ENCODE data around the gene TIAM2.

The TIAM2 gene

GRCh38 chr6:155284775-155285174, 289.7 kb downstream of the TIAM2 start:
- TF ChIP-seq CTCF (conservative IDR thresholded peaks at IDR 0.05) = no peak
- H3K27ac ChIP-seq = no peak overlapping the region

GRCh38 chr6:155287762-155288161, 292.6 kb downstream of the TIAM2 start:
- no peak for TF ChIP-seq CTCF (conservative IDR thresholded peaks at IDR 0.05)
- H3K27ac ChIP-seq = no peak overlapping the region

- TF ChIP-seq CTCF (conservative IDR thresholded peaks at IDR 0.05) = no peak
- H3K27ac ChIP-seq = no peak overlapping the region
Observed at GRCh38 chr6:155290491-155290890, 295.4 kb downstream of the TIAM2 start.

- no peak for TF ChIP-seq CTCF (conservative IDR thresholded peaks at IDR 0.05)
- no peak overlapping the region for H3K27ac ChIP-seq
Observed at GRCh38 chr6:155291291-155291690, 296.2 kb downstream of the TIAM2 start.

- TF ChIP-seq CTCF (conservative IDR thresholded peaks at IDR 0.05) = no peak
- H3K27ac ChIP-seq = no peak overlapping the region
Observed at GRCh38 chr6:155292711-155293110, 297.6 kb downstream of the TIAM2 start.

GRCh38 chr6:155297669-155298068, 302.6 kb downstream of the TIAM2 start:
- H3K27ac ChIP-seq = no peak overlapping the region
- TF ChIP-seq CTCF (conservative IDR thresholded peaks at IDR 0.05) = no peak

- no peak overlapping the region for H3K27ac ChIP-seq
- TF ChIP-seq CTCF (conservative IDR thresholded peaks at IDR 0.05) = no peak
Observed at GRCh38 chr6:155301867-155302266, 306.8 kb downstream of the TIAM2 start.

All from VCaP (cell line).